GM18870 (cell line): Measurements from ENCODE around the gene HOXD1.

Experiments used
- ATAC-seq: cut with Tn5 transposase; IDR thresholded peaks from one replicate; pipeline ENCODE4 v1.9.1; 2021; ENCODE audit warnings: moderate library complexity; ENCODE audit not compliant: unreplicated experiment

HOXD1 gene

DNA sequence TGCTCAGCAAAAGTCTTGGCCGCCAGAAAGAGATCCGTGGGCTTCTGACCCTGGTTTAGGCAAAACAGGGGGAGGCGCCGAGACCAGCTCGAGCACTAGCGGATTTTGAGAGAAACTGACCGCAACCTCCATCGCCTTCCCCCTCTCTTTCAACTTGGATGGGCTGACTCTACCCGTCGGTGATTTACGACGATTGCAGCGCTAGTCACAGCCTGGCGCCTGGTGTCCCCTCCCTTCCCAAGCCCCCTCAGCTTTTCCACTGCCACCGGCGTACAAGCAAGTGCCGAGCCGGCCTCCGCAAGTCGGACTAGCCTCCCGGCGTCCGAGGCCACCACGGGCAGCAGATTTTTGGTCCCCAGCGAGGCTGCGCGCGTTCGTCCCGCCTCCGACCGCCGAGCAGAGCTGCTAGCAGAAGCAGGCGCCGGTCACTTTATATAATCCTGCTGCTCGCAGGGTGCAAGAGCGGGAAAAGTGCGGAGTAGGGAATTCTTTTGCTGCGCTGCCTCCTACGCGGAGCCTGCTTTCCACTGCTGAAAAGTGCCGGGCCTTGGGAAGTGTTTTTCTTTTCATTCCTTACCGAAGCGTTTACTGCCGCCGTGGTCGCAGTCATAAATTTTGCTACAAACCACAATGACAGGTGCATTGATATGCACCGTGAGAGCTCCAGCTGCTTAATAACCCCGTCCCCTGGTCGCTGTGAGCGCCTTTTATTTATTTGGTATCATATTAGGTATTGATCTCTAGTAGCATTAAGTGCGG, 23.7 kb upstream of the HOXD1 start:
- ATAC-seq, result no peak

DNA sequence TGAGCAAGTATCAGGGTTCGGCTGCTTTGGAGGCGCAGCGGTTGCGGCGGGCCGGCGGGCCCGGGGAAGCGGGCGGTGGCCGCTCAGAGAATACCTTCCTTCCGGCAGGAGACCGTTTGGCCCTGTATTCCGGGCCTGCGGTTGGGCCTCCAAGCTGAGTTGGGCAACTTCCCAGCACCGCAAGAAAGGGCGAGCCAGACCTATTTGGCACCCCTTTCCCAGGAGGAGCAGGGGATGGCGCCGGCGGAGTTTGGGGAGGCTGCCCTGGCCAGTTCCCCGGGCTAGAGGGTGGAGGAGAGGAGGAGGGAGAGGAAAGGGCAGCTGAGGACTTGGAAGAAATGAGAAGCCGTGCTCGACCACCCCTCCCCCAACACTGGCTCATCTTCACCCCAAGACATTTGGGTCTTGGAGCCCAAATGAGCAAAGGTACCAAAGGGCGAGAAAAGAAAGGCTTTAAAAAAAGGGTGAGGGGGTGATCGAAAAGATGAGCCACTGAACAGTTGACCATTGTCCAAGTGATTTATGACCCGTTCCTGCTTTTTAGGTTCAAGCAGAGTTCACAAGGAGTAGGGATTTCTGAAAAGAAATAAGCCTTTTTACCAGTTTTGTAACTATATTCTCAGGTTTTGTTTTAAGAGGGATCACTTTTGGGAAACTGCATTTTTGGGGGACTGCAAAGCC, 23.0 kb upstream of the HOXD1 start:
- no peak for ATAC-seq

DNA sequence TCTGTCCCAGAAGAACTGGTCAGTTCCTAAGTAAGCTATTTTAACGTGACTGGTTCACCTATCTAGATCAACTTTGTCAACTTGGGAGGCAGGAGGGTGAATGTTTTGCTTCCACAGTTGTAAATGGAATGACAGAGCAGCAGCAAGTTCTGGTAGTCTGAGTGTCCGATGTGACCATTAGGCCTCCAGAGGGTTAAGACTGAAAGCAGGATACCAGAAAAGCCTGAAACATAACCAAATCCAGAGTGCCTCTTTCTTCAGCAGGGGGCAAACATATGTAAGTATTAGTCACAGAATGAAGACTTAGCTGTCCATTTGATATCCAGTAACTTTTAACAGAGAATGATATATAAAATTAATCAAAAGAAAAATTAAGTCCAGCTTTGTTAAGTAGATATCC, 22.2 kb upstream of the HOXD1 start:
- ATAC-seq, result no peak

DNA sequence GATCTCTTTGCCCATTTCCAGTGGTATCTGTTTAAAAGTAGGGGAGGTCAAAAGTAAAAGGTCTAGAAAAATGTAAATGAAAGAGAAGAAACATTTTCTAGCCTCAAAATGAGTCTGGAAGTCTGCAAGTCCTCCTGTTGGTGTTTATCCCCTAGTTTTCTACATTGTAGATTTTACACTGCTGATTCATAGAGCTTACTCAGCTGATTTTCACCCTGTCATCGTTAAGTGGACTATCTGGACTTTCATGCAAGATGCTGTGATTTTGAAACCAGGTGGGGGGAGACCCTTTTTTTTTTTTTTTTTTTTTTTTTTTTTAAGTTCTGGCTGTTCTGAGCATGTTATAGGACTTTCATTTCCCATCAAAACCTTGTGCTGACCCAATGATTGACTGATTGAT, 21.1 kb upstream of the HOXD1 start:
- ATAC-seq, result no peak

DNA sequence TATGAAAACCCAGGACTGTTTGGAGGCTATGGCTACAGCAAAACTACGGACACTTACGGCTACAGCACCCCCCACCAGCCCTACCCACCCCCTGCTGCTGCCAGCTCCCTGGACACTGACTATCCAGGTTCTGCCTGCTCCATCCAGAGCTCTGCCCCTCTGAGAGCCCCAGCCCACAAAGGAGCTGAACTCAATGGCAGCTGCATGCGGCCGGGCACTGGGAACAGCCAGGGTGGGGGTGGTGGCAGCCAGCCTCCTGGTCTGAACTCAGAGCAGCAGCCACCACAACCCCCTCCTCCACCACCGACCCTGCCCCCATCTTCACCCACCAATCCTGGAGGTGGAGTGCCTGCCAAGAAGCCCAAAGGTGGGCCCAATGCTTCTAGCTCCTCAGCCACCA, 19.3 kb upstream of the HOXD1 start:
- no peak for ATAC-seq

DNA sequence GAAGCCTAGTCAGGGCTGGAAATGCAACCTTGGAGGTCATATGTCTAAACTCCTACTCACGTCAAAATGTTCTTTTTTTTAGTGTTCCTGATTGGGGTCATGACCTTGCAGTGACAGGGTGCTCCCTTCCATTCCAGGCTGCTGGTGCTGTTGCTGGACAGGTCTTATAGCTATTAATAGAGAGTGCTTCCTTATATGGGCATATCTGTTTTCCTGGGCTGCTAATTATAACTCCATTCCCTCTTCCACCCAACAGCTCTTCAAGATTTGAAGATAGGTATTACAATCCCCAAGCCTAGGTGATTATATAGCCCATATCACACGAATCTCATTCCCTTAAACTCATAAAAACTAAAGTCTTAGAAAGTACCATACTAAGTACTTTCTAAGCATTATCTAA, 18.8 kb upstream of the HOXD1 start:
- no peak for ATAC-seq

DNA sequence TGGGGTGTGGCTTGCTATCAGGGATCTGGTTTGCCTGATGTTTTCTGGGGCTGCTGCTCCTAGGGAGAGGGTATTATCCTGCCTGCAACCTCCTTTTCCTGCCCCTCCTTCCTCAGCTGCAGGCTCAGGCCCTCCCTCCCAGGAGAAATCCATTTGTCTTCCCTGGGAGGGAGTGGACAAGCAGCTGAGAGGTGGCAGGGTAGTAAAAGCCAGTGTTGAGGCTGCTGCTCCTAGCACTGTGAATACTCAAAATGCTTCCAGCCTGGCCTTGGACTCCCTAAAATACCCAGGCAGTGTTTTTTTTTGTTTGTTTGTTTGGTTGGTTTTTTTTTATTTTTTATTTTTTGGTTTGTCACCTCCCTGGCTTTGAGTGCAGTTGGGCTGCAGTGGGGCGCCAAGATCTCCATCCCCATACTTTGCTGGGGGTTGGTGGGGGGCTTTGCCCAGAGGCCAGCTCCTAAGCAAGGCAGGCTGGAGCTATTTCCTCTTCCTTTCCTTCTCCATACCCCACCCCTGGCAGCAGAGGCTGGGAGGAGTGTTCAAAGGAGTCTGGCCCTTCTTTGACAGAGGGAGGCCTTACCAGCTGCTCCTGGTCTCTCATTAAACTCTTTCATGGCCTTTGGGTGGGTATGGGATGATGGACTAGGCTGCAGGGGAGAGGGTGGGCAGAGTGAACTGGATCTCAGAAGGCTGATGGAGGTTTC, 17.7 kb upstream of the HOXD1 start:
- ATAC-seq, result no peak

DNA sequence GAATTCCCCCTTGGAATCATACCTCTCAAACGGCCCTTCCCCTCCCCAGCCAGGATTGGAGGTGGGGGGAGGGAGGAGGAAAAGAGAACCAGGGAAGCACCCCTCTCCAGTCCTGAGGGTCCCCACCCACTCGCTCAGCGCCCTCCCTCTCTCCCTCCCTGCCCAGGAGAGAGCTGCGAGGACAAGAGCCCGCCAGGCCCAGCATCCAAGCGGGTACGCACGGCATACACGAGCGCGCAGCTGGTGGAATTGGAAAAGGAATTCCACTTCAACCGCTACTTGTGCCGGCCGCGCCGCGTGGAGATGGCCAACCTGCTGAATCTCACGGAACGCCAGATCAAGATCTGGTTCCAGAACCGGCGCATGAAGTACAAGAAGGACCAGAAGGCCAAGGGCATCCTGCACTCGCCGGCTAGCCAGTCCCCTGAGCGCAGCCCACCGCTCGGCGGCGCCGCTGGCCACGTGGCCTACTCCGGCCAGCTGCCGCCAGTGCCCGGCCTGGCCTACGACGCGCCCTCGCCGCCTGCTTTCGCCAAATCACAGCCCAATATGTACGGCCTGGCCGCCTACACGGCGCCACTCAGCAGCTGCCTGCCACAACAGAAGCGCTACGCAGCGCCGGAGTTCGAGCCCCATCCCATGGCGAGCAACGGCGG, 17.0 kb upstream of the HOXD1 start:
- no peak for ATAC-seq

DNA sequence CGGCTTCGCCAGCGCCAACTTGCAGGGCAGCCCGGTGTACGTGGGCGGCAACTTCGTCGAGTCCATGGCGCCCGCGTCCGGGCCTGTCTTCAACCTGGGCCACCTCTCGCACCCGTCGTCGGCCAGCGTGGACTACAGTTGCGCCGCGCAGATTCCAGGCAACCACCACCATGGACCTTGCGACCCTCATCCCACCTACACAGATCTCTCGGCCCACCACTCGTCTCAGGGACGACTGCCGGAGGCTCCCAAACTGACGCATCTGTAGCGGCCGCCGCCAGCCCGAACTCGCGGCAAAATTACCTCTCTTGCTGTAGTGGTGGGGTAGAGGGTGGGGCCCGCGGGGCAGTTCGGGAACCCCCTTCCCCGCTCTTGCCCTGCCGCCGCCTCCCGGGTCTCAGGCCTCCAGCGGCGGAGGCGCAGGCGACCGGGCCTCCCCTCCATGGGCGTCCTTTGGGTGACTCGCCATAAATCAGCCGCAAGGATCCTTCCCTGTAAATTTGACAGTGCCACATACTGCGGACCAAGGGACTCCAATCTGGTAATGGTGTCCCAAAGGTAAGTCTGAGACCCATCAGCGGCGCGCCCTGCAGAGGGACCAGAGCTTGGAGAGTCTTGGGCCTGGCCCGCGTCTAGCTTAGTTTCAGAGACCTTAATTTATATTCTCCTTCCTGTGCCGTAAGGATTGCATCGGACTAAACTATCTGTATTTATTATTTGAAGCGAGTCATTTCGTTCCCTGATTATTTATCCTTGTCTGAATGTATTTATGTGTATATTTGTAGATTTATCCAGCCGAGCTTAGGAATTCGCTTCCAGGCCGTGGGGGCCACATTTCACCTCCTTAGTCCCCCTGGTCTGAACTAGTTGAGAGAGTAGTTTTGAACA, 16.2 kb upstream of the HOXD1 start:
- ATAC-seq, result no peak

DNA sequence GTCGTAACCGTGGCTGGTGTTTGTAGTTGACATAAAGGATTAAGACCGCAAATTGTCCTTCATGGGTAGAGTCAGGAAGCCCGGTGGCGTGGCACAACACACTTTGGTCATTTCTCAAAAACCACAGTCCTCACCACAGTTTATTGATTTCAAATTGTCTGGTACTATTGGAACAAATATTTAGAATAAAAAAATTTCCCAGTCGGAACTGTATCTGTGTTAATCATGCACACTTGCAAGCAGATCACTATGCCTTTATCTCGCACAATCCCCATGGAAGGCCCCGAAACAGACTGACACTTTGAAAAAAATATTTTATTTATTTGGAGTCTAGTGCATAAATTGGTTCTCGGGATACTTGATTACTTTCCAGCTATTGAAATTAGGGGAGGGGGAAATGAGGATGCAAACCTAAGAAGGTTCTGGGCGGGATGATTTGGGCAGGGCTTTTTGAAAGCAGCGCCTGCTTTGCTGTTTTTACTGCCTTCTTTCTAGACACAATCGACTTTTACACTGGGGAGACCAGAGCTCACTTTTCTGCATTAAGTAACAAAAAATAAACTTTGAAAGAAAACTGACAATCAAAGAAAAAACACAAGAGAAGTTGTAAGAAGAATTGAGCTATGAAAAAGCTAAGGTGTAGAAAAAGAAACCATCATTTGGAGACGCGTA, 15.4 kb upstream of the HOXD1 start:
- no peak for ATAC-seq

DNA sequence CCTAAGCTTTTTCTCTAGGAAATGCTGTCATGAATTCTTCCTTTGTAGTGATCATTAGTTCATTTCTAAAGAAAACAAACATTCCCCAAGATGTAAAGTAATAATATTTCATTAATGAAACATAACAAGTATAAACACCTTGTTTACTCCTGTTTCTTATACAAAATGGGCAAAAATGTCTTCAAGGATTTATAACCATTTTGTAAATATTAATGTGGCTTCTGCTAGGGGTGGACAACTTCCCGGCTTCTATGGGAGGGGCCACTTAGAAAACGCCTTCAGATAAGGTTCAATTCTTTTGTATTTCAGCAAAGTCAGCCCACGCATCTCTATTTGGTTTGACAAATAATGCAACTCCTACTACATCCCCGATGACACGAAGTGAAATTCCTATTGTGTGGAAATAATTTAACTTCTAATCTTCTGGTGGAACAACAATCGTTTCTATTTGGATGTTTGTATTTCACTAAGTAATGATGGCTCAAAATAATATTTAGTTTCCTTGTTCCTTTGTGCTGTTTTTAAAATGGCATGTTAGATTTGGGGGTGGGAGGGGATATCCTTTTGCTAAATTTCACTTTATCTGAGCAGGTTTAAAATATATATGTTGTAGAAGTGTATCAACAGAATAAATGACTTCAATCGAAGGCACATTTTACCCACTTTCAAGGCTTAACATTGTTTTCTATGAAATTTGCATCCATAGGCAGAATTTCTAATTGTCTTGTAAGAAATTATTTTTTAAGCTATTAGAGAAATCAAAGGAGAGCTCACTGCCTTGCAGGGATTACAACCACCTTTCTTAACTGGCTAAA, 14.7 kb upstream of the HOXD1 start:
- ATAC-seq, result no peak

DNA sequence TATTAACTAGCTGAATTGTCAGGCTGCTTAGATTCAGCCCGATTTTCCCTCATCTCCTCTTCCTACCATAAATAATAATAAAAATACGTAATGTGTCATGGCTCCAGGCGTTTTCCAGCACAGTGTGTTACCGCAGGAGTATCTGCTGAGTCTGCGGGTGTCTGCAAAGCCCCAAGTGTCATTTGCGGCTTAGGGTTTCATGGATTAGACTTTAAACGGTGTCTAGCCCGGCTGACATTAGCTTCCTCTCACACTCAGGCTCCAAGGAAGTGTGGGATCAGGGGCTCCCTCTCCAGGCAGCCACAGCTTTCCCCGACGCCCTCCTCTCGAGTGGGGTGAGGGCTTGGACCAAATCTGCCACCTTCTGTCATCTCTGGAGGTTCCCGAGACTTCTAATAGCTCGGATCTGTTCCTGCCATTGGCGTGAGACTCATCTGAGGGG, 14.1 kb upstream of the HOXD1 start:
- ATAC-seq, result no peak

DNA sequence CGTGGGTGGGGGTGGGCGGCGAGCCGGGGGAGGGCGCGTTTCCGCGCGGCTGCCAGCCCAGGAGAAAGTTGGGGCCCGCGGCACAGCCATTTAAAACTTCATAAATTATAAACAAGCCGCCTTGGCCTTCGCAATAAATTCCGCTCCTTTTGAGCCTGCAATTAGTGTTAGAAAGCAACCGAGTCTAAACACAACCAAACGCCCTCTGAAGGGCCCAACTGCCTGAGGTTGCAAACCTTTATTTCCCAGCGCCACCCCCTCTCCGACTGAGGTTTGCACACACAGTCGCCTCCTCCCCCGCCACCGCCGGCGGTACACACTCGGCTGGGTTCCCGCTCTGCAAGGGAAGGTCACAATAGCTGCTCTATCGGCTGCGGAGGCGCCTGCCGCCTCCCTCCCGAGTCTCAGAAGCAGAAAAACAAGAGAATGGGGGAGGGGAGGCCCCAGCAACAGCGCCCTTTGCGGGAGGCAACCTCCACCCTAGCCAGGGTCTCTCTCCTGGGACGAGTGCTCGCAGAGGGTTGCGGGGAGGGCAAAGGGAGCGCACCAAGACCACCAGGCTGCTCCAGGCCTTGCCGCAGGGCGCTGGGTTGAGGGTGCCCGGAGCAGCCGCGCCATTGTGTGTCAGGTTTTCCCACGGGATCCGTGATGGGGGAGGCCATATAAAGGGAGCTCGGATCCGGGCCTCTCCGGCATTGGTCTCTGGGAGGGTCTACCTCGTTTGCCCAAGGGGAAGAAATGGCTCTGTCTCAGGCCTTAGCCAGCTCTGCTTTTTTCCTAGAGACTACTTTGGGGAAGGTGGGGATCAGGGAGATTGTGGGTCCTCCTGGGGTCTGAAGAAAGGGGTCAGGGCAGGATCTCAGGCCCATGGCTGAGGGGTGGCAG, 13.4 kb upstream of the HOXD1 start:
- no peak for ATAC-seq

DNA sequence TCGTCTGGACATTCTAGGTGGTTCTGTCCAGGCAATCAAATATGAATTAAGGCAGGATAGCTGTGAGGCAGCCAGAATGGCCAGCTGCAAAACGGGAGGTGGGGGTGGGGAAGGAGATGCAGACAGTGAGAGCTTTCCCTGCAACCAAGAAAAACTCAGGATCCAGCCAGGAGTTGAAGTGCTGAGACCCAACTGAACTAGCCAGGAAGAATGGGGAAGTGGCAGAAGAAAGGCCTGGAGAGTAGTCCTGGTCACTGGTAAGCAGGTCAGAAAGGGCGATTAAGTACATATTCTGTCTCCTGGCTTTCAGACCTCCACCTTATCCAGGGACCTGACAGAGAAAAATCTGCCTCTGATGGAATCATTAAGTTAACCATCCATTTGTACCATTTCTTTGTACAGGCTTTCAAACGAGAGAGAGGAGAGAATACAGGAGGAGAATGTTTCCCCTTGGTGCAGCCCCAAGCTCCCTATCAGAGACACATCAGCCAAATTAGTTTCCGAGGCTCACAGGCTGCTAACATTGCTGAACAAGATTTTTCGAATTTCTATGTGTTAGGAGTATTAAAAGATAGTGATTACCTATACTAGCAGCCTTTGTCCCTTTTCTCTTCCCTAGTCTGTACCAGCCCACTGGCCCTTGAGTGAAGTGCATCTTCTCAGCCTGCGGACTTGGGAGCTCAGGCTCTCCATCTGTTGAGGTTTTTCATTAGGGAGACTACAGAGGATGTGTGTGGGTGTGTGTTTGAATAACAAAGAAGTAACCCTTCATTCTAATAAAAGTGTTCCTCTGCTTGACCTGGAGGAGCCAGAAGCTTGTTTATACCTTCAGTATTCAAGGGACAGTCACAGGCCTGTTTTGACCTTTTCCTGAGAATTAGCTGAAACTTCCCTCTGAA, 12.5 kb upstream of the HOXD1 start:
- ATAC-seq, result no peak

DNA sequence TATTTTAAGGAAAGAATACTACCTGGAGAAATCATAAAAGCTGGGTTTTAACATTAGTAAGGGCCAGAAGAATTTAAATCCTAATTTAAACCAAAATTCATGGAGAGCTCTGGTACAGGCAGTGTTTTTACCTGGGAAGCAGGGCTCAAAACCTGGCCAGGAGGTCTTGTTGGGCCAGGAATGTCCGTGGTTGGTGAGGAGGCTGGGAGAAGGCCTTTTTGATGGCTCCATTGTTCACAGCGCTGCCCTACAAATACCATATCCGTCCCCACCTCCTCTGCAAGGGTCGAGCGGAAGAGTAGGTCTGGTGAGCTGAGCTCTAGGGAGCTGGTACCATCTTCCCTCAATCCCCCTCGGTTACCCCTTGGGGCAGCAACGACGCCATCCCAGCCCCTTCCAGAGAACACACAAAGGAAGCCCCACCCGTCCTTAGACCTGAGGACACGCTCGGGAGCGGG, 10.9 kb upstream of the HOXD1 start:
- ATAC-seq, result no peak

DNA sequence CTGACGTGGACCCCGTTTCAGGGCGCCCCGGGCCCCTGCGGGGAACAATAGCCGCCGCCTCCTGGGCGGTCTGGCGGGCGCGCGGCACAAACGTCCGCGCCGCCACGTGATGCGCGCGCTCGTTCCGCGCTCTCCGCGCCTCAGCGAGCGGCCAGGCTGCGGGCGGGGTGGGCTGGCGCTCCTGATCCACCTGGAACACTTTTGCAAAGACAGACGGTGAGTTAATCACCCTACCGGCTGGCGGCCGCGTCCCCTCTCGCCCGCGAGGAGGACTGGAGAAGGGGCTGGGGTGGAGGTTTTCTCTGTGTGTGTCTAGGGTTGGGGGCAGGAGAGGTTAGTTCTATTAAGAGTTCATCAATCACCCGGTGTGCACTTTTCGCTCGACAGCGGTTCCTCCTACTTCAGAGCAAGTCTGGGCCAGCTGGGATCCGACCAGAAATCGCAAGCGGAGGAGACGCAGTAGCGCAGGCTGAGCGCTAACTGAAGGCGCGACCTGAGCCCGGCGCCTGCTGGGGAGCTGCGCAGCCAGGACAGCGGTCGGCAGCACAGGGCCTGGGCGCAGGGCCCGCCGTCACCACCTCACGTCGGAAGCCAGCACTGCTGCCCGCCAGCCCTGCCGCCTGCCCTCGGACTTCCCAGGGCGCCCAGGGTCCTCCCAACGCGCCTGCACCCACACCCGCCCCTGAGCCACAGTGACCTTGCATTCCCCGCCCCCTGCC, 10.3 kb upstream of the HOXD1 start:
- no peak for ATAC-seq
